Cardiac muscle cell (in vitro differentiated cells and primary cell): ENCODE results near the gene TAT. TPM values are rescaled to one million over a fixed set of nuclear protein-coding genes. Genes with fewer than 3 reads are reported as not detected.
"Not testable (repeated sequence)": the region's sequence is repeated elsewhere in the genome, so short reads cannot be mapped to it uniquely, and the experiment has no call there.

Experiments
- DNase-seq, 2 donors: peaks; one replicate each; pipeline versions ENCODE4 v3.0.0 to v3.0.0-alpha.2; 2010 to 2017; ENCODE audit warnings: low read depth in 1 of 2, low spot score in 1 of 2
- H3K27ac ChIP-seq: fragments of 200-600 bp; sonication (generic); 2 replicates; pipeline ENCODE4 v1.5.1; 2016
- H3K27me3 ChIP-seq: fragments of 200-600 bp; sonication (generic); 2 replicates; pipeline ENCODE4 v1.6.0; 2016; ENCODE audit warnings: control low read depth
- H3K36me3 ChIP-seq: fragments of 200-600 bp; sonication (generic); 2 replicates; pipeline ENCODE4 v1.5.1; 2016; ENCODE audit warnings: control low read depth
- H3K4me1 ChIP-seq: fragments of 200-600 bp; sonication (generic); 2 replicates; pipeline ENCODE4 v1.8.1; 2017; ENCODE audit warnings: low read depth, mild to moderate bottlenecking, mixed run types
- H3K4me3 ChIP-seq: fragments of 200-600 bp; sonication (generic); 2 replicates; pipeline ENCODE4 v1.5.1; 2016; ENCODE audit warnings: mild to moderate bottlenecking
- H3K9me3 ChIP-seq: fragments of 200-600 bp; sonication (generic); 2 replicates; pipeline ENCODE4 v1.5.1; 2017; ENCODE audit warnings: low read depth, mild to moderate bottlenecking, control low read depth
- CTCF ChIP-seq: IDR thresholded peaks from 2 replicates; pipeline ENCODE4 v1.5.1; 2012; ENCODE audit warnings: low read depth, mild to moderate bottlenecking, low read length
- polyA plus RNA-seq: library from polyadenylated mRNA; unstranded; fragments of >200 nt; fragmentation: Nextera tagmentation; extraction: Ambion mirVana; gene quantifications from 2 replicates; pipeline ENCODE4 v1.2.1, GENCODE V29; 2016
- total RNA-seq: library from RNA; depleted of rRNA; stranded (reverse); fragments of >200 nt; gene quantifications from 2 replicates; pipeline ENCODE4 v1.2.3, GENCODE V29; 2016

The TAT gene
- total and polyA plus RNA-seq, 2 experiments from 2014 or later = 0.04 TPM; not detected in 1

DNA sequence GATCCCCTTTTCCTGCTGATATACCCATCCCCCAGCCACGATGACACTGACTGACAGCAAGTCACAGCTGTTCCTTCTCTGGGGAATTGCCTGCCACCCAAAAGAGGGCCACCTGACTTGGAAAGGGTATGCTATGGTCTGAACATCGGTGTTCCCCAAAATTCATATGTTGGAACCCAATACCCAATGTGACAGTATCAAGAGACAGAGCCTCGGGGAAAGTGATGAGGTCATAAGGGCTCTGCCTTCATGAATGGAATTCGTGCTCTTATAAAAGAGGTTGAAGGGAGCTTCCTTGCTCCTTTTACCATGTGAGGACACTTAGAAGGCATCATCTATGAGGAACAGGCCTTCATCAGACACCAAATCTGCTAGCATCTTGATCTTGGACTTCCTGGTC, 41.5 kb upstream of the TAT start:
- DNase-seq = no peak
- H3K27me3 ChIP-seq = peaks cover 3% of the 10 kb centered on the region
- H3K4me3 ChIP-seq = no peak overlapping the region
- H3K4me1 ChIP-seq = no peaks in the 10 kb centered on the region
- no peaks in the 10 kb centered on the region for H3K9me3 ChIP-seq
- no peaks in the 10 kb centered on the region for H3K36me3 ChIP-seq
- no peak overlapping the region for H3K27ac ChIP-seq
- TF ChIP-seq CTCF = no peak

DNA sequence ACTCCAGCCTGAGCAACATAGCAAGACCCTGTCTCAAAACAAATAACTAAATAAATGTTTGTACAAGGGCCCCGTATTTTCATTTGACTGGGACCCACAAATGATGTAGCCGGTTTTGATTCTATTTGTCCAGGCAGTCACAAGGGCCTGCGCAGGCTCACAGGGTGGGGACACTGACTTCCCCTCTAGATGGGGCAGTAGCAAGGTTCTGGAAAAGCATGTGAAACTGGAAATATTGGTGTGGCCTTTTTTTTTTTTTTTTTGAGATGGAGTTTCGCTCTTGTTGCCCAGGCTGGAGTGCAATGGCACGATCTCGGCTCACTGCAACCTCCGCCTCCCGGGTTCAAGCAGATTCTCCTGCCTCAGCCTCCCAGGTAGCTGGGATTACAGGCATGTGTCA, 38.1 kb upstream of the TAT start:
- H3K4me3 ChIP-seq, H3K27me3 ChIP-seq, H3K9me3 ChIP-seq, H3K36me3 ChIP-seq, H3K4me1 ChIP-seq, DNase-seq, H3K27ac ChIP-seq: not testable (repeated sequence)

DNA sequence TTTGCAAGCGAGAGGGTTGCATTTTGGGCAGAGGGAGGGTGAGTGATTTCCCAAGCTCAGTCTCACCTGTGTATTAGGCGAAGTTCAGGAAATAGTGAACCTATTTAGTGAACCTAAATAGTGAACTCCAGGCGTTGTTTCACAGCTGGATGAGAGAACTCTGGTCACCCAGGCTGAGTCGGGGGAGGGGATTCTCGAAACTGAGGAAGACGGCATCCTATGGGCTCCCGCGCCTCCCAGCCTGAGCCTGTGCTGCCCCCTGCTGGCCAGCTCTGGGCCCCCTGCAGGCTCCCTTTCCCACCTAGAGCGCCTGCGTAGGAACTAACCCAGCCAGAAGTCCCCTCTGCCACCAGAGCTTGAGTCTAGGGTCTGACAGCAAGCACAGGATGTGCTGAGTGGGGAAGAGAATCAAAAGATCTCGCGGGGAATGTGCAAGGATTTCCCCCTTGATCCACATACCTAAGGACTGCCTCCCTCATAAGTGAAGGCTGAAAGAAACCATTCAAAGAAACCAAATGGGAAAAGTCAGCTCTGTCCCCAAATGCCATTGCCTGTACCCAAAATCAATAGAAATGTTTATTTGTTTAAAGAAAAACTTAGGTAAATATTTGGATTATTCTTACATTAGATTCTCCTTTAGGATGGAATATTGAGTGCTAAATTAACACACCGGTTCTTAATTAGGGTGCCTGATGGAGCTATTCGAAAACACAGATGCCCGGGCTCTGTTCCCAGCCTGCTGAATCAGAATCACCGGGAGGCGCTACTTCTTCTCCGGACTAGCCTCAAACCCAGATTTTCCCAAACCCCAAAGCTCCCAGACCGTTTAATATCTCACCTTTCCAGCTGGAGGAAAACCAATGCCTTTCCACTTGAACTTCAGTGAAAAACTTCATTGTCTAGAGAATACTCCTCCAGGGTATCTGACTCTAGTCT, 34.3 kb upstream of the TAT start:
- H3K4me3 ChIP-seq = no peak overlapping the region

GRCh38 chr16:71610447-71610846, 33.6 kb upstream of the TAT start:
- no peaks in the 10 kb centered on the region for H3K36me3 ChIP-seq
- H3K27ac ChIP-seq = no peak overlapping the region
- no peaks in the 10 kb centered on the region for H3K27me3 ChIP-seq
- no peak for TF ChIP-seq CTCF
- peak in 1 of 2 donors; percentile 18 for DNase-seq
- H3K9me3 ChIP-seq = no peaks in the 10 kb centered on the region
- no peak overlapping the region for H3K4me3 ChIP-seq
- no peaks in the 10 kb centered on the region for H3K4me1 ChIP-seq

More for the DNA sequence above, 34.3 kb upstream of the TAT start:
- peak; percentile 78 to 83 for DNase-seq
- no peak overlapping the region for H3K27ac ChIP-seq
- no peaks in the 10 kb centered on the region for H3K4me1 ChIP-seq
- TF ChIP-seq CTCF = peak; percentile 84
- H3K27me3 ChIP-seq = no peaks in the 10 kb centered on the region
- no peaks in the 10 kb centered on the region for H3K9me3 ChIP-seq
- H3K36me3 ChIP-seq = no peaks in the 10 kb centered on the region

DNA sequence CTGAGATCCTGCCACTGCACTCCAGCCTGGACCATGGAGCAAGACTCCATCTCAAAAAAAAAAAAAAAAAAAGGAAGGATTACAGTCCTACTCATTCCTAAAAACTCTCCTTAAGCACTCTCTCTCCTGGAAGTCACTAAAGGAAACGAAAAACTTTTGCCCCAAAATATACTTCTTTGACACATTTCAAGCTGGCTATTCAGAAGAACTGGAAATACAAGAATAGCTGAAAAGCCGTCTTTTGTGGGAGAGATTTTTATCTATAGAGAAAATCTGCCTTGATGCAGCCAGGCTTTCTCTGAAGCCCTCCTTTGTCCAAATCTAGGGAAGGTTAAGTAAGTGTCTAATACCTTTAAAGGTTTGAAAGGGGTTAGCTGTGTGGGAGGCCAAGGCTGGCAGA, 32.2 kb upstream of the TAT start:
- H3K36me3 ChIP-seq = no peaks in the 10 kb centered on the region
- no peaks in the 10 kb centered on the region for H3K27me3 ChIP-seq
- no peaks in the 10 kb centered on the region for H3K4me1 ChIP-seq
- no peaks in the 10 kb centered on the region for H3K9me3 ChIP-seq
- DNase-seq = no peak
- no peak overlapping the region for H3K4me3 ChIP-seq
- H3K27ac ChIP-seq = no peak overlapping the region
- TF ChIP-seq CTCF = no peak

DNA sequence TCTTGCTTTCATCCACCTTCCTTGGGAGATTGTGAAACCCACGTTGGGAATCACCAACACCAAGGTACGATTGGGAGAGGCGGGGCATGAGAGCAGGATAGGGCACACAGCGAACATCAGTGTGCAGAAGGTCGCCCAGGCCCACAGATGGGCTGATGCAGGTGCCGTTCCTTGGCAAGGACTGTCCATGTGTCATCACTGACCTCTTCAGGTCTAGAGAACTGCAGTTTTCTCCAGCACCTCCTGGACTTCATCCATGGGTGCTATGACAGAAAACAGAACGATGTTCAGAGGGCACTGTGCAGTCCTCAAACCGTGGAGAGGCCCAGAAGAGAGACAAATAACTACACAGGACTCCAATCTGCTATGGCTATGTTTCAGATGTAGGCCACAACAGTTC, 23.9 kb upstream of the TAT start:
- Histone ChIP-seq H3K9me3 (no peaks in the 10 kb centered on the region), H3K4me3 (no peak overlapping the region), H3K27me3 (no peaks in the 10 kb centered on the region), H3K27ac (no peak overlapping the region), H3K36me3 (no peaks in the 10 kb centered on the region), H3K4me1 (no peaks in the 10 kb centered on the region)
- DNase-seq = no peak
- TF ChIP-seq CTCF = no peak

- not testable (repeated sequence) for H3K27me3 ChIP-seq, H3K9me3 ChIP-seq, H3K27ac ChIP-seq, DNase-seq, H3K36me3 ChIP-seq, H3K4me1 ChIP-seq, H3K4me3 ChIP-seq
Observed at GRCh38 chr16:71598426-71598825, 21.5 kb upstream of the TAT start.

DNA sequence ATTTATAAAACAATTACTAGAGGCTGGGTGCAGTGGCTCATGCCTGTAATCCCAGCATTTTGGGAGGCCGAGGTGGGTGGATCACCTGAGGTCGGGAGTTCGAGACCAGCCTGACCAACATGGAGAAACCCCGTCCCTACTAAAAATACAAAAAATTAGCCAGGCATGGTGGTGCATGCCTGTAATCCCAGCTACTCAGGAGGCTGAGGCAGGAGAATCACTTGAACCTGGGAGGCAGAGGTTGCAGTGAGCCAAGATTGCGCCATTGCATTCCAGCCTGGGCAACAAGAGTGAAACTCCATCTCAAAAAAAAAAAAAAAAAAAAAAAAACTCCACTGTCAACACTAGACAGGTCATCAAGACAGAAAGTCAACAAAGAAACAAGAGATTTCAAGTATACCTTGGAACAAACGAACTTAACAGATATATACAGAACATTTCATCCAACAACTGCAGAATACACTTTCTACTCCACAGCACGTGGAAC, 18.5 kb upstream of the TAT start:
- DNase-seq, H3K27me3 ChIP-seq, H3K4me1 ChIP-seq, H3K27ac ChIP-seq, H3K36me3 ChIP-seq, H3K4me3 ChIP-seq, H3K9me3 ChIP-seq: not testable (repeated sequence)
